Parathyroid adenoma (tissue), 2 donors: ENCODE data around the gene C10orf71.

Source experiments
- H2AFZ ChIP-seq: fragments of 300-600 bp; sonication (generic); one replicate; pipeline ENCODE4 v1.7.0; 2017; ENCODE audit warnings: antibody characterized with exemption, mild to moderate bottlenecking
- H3K27ac ChIP-seq: fragments of 300-600 bp; sonication (generic); one replicate; pipeline ENCODE4 v1.7.0; 2017
- H3K27me3 ChIP-seq: fragments of 300-600 bp; sonication (generic); one replicate; pipeline ENCODE4 v1.7.0; 2017; ENCODE audit warnings: low read length; ENCODE audit not compliant: control insufficient read depth, insufficient read depth
- H3K36me3 ChIP-seq: fragments of 300-600 bp; sonication (generic); one replicate; pipeline ENCODE4 v1.7.0; 2017; ENCODE audit warnings: low read length; ENCODE audit not compliant: control insufficient read depth, insufficient read depth
- H3K4me1 ChIP-seq: fragments of 300-600 bp; sonication (generic); one replicate; pipeline ENCODE4 v1.7.0; 2017; ENCODE audit warnings: control low read depth
- H3K4me2 ChIP-seq: fragments of 300-600 bp; sonication (generic); one replicate; pipeline ENCODE4 v1.7.0; 2017; ENCODE audit warnings: low read length
- H3K4me3 ChIP-seq: fragments of 300-600 bp; sonication (generic); one replicate; pipeline ENCODE4 v1.7.0; 2017; ENCODE audit warnings: low read depth, low read length
- H3K79me2 ChIP-seq: fragments of 300-600 bp; sonication (generic); one replicate; pipeline ENCODE4 v1.7.0; 2017; ENCODE audit warnings: control low read depth
- H3K9ac ChIP-seq: fragments of 300-600 bp; sonication (generic); one replicate; pipeline ENCODE4 v1.7.0; 2017; ENCODE audit warnings: mild to moderate bottlenecking
- H3K9me3 ChIP-seq: fragments of 300-600 bp; sonication (generic); one replicate; pipeline ENCODE4 v1.7.0; 2017; ENCODE audit warnings: low read length; ENCODE audit not compliant: control insufficient read depth
- TF ChIP-seq, protein P1 (sequence below): fragments of 300-600 bp; sonication (generic); IDR thresholded peaks from one replicate; pipeline ENCODE4 v1.7.0; 2017; ENCODE audit warnings: antibody characterized with exemption, mild to moderate bottlenecking
- donor health status: primary hyperparathyroidism.

The C10orf71 gene

DNA sequence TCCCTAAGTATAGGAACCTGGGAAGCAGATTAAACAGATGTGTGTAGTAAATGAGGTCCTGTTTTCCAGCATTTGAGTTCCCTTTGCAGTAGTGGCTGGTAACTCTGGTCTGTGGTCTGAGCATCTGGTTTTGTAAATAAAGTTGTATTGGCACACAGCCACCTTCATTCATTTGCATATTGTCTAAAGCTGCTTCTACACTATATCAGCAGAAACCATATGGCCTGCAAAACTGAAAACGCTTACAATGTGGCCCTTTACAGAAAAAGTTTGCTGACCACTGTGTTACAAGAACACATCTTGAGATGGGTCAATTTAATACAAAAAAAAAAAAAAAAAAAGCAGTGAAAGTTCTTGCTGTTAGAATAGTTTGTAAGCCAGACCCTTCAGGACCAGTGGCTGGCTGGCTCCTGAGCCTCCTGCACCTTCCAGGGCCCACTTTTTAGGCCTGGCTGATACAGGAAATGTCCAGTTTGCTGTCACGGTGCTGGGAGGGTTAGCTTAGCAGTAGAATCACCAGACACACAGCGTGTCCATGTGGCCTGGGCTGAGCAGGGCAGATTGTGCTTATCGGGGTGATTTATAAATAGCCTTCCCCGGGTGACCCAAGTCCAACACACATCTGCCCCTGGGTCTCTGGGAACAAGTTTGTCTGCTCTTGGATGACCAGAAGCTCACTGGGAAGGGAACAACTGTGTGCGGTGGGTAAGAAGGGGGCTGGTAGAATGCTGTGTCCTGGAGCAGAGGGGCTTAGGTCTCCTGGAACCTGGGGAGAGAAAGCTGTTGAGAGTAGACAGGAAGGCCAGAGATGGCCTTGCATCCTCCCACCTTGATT is 1.4 kb downstream of the C10orf71 start:
- Histone ChIP-seq H3K36me3 (no peaks in the 10 kb centered on the region), H3K9me3 (no peaks in the 10 kb centered on the region), H3K27me3 (no peaks in the 10 kb centered on the region), H3K9ac (peak overlapping the region; percentile 92), H2AFZ (no peak overlapping the region), H3K27ac (peak overlapping the region; percentile 95), H3K4me2 (peak overlapping the region; percentile 23), H3K4me3 (no peak overlapping the region), H3K79me2 (peaks cover 57% of the 10 kb centered on the region), H3K4me1 (peaks cover 74% of the 10 kb centered on the region)
- TF ChIP-seq, protein P1, sequence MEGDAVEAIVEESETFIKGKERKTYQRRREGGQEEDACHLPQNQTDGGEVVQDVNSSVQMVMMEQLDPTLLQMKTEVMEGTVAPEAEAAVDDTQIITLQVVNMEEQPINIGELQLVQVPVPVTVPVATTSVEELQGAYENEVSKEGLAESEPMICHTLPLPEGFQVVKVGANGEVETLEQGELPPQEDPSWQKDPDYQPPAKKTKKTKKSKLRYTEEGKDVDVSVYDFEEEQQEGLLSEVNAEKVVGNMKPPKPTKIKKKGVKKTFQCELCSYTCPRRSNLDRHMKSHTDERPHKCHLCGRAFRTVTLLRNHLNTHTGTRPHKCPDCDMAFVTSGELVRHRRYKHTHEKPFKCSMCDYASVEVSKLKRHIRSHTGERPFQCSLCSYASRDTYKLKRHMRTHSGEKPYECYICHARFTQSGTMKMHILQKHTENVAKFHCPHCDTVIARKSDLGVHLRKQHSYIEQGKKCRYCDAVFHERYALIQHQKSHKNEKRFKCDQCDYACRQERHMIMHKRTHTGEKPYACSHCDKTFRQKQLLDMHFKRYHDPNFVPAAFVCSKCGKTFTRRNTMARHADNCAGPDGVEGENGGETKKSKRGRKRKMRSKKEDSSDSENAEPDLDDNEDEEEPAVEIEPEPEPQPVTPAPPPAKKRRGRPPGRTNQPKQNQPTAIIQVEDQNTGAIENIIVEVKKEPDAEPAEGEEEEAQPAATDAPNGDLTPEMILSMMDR = peak; percentile 26

GRCh38 chr10:49301302-49301701 is 2.3 kb downstream of the C10orf71 start:
- H3K79me2 ChIP-seq = peaks cover 55% of the 10 kb centered on the region
- H3K4me1 ChIP-seq = peaks cover 68% of the 10 kb centered on the region
- H3K4me2 ChIP-seq = no peak overlapping the region
- H3K27ac ChIP-seq = peak overlapping the region; percentile 95
- no peak overlapping the region for H2AFZ ChIP-seq
- H3K36me3 ChIP-seq = no peaks in the 10 kb centered on the region
- H3K9ac ChIP-seq = peak overlapping the region; percentile 29
- TF ChIP-seq, protein P1 = no peak
- H3K9me3 ChIP-seq = no peaks in the 10 kb centered on the region
- no peaks in the 10 kb centered on the region for H3K27me3 ChIP-seq
- H3K4me3 ChIP-seq = no peak overlapping the region

DNA sequence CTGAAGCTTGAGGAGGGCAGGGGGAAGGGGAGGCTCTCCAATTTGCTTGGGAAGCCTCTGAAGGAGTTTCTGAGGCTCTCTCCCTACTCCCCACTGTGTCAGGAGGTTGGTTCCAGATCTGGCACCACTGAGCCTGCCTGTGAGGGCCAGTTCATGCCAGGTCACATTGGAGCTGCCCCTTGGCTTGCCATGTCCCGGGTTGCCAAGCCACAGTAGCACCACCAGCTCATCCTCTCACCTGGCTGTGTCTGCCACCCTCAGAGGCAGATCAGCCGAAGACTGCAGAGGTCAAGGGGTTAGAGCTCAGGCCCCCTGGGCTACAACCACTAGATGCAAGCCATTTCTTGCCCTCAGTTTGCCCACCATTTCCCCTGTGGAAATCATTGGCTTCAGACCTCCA is 3.1 kb downstream of the C10orf71 start:
- Histone ChIP-seq H3K4me3 (no peak overlapping the region), H3K27me3 (no peaks in the 10 kb centered on the region), H3K9me3 (no peaks in the 10 kb centered on the region), H3K9ac (no peak overlapping the region), H2AFZ (no peak overlapping the region), H3K79me2 (peaks cover 52% of the 10 kb centered on the region), H3K27ac (peak overlapping the region; percentile 95), H3K4me2 (no peak overlapping the region), H3K36me3 (no peaks in the 10 kb centered on the region), H3K4me1 (peaks cover 65% of the 10 kb centered on the region)
- TF ChIP-seq, protein P1 = no peak

DNA sequence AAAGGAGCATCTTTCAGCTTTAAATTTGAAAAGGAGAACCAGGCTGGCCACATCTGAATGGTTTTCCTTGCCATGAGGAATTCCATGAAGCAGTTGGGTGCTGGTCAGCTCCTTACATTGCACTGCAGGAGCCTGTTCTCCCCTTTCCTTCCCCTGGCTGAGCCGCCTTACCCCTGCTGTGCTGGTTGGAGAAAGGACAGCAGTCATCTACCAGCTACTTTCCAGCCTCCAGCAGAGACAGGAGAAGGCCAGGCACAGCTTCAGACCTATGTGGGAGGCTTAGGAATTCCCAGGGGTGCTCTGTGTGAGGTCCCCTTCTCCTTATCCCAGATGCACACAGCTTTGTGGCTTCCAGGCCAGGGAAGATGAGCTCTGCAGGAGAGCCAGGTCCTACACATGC is 4.7 kb downstream of the C10orf71 start:
- peaks cover 51% of the 10 kb centered on the region for H3K4me1 ChIP-seq
- no peaks in the 10 kb centered on the region for H3K36me3 ChIP-seq
- TF ChIP-seq, protein P1 = no peak
- no peaks in the 10 kb centered on the region for H3K27me3 ChIP-seq
- H3K79me2 ChIP-seq = peaks cover 49% of the 10 kb centered on the region
- no peak overlapping the region for H2AFZ ChIP-seq
- no peak overlapping the region for H3K4me2 ChIP-seq
- H3K27ac ChIP-seq = peak overlapping the region; percentile 1
- H3K9ac ChIP-seq = no peak overlapping the region
- H3K4me3 ChIP-seq = no peak overlapping the region
- no peaks in the 10 kb centered on the region for H3K9me3 ChIP-seq

DNA sequence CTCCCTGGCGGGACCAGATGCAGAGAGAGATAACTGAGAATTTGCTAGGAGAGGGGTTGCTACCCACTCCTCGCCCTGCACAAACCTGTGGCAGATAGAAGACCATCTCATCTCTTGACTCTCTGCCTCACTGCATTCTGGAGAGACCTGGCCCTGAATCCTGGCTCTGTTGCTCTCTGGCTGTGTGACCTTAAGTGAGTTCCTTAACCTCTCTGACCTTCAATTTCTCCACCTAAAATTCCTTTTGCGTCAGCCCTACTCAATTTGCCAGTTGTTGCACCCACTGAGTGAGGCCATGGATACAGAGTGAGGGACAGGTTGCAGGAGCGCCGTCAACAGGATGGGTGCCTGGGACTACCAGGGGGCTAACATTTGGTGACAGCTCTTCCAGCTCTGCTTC is 5.2 kb downstream of the C10orf71 start:
- H3K27me3 ChIP-seq = no peaks in the 10 kb centered on the region
- H2AFZ ChIP-seq = no peak overlapping the region
- H3K4me2 ChIP-seq = no peak overlapping the region
- no peak overlapping the region for H3K9ac ChIP-seq
- peaks cover 49% of the 10 kb centered on the region for H3K79me2 ChIP-seq
- TF ChIP-seq, protein P1 = no peak
- no peaks in the 10 kb centered on the region for H3K9me3 ChIP-seq
- peak overlapping the region; percentile 1 for H3K27ac ChIP-seq
- no peaks in the 10 kb centered on the region for H3K36me3 ChIP-seq
- H3K4me1 ChIP-seq = peaks cover 51% of the 10 kb centered on the region
- H3K4me3 ChIP-seq = no peak overlapping the region
